Left renal cortex interstitium (tissue), 4 donors: ENCODE data around the gene LRRC59. TPM values are rescaled to one million over a fixed set of nuclear protein-coding genes. Genes with fewer than 3 reads are reported as not detected.
"Not testable (repeated sequence)": the region's sequence is repeated elsewhere in the genome, so short reads cannot be mapped to it uniquely, and the experiment has no call there.

Source experiments
- DNase-seq, 4 donors: peaks; one replicate each; pipeline ENCODE4 v3.0.0-alpha.2; 2013; ENCODE audit warnings: low read depth in 4 of 4, low spot score in 2 of 4, missing footprints in 1 of 4
- polyA plus RNA-seq, 4 donors: library from polyadenylated mRNA; unstranded; fragments of 120-200 nt; gene quantifications; one replicate each; pipeline ENCODE4 v1.2.1, GENCODE V29; 2013; ENCODE audit not compliant: insufficient read length in 4 of 4

Gene LRRC59
- polyA plus RNA-seq, 4 donors = 55.2 to 62.0 (median 59.4) TPM

DNA sequence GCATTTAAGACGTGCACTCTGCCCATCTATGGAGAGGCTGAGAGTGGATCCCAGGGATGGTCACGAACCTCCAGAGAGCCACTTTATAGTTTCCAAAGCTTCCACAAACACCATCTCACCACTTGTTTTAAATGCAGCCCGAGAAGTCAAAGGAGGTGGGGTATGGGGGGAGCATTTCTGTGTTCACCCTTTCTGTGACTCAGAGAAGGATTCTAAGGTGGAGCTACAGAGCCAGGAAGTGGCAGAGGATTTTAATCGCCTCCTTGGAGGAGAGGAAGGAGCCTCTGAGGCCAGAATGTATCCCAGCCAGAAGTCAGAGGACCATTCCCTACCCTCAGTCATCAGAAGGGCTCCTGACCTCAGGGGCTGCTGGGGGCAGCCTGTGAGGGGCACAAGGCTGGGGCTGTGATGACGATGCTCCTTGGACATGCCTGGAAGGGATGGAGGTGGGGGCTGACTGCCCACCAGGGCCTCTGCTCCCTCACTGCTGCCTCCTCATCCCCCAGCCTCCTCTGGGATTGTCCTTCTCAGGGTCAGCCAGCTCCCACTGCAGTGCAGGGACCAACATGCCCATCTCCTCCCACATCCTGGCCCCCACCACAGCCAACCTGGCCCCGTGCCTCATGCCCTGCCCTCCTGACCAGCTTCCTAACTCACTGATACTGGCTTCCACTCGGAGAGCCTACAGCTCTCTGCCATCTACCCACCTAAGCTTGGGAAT is 48.6 kb downstream of the LRRC59 start:
- DNase-seq = no peak

DNA sequence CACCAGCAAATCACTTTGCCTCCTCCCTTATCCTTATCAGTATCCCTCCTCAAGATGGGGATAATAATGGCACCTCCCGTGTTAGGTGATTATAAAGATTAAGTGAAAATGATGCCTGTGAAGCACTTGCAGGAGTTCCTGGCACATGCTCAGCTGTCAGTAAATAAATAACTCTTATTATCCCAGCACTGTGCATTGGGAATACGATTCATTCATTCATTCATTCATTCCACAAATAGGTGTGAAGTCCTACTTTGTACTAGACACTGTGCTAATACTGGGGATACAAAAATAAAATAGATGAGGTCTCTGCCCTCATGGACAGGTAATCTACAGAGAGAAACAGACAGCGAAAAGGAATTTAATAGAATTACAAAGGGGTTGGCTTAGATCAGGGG is 49.4 kb downstream of the LRRC59 start:
- no peak for DNase-seq

DNA sequence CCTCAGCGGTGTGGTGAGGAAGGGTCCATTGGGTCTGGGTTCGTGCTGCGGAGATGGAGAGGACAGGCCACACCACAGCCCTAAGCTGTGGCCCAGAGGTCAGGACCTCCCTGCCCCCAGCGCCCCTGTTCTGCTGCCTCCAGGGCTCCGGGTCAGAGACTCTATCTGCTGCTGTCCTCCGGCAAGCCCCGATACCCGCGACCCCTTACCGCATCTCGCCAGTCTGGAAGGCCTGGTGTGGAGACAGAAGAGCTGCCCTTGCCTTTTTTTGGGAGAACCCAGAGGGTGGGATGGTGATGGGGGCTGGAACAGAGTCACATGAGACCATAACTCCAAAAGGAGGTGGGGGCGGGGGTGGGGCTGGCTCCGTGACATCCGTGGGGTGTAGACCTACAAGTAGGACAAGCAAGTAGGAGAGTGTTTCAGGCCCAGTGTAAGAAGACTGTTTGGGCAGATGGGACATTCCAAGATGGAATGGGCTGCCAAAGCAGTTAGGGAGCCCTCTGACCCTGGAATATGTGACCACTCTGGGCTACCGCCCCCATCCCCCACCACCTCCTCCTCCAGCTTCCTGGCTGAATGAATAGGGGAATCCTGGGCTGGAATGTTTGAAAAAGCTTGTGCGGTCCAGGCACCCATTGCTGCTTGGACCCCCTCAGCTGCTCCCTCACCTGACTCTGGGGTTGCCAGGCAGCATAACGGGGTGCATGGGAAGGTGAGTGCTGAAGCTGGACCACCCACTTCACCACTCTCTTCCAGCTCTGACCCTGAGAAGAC is 50.0 kb downstream of the LRRC59 start:
- DNase-seq = no peak

- DNase-seq = no peak
Measured at GRCh38 chr17:50346313-50347116, 50.8 kb downstream of the LRRC59 start.

DNA sequence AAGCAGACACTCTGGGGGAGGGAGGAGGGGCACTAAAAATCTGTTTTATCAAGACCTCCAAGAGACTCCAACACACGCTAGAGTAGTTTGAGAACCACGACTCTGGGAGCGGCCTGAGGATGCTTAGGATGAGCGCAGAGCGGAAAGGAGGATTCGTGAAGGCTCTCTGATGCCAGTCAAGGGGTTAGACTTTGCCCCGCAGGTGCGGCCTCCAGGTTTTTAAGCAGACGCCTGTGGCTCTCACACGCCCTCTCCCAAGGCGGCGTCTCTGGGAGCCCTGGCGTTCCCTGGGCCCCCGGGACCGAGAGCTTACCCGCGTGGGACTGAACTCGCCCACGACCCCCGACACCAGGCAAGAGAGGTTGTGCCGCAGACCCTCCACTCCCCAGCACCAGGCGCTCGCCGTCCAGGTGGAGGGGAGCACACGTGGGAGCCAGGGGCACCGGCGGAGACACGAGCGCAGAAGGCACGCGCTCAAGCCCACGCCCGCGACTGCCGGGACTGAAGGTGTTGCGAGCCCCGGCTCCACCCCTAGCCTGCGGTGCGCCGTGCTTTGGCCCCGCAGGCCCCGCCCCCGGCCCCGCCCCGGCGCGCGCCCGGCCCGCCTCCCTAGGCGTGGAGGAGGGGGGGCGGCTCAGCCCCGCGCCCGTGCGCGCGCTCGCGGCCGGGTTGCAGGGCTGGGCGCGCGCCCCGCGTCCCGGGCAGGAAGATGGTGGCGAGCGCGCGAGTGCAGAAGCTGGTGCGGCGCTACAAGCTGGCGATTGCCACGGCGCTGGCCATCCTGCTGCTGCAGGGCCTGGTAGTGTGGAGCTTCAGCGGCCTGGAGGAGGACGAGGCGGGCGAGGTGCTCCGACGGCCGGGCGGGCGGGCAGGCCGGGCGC is 51.7 kb downstream of the LRRC59 start, which contains the start of gene XYLT2:
Gene XYLT2 (plus strand): TSS at position 695 of the 881 bp plus-strand sequence. CDS start 15 bp downstream, at position 710.
- peak in 2 of 4 donors; percentile 70 to 76 for DNase-seq

DNA sequence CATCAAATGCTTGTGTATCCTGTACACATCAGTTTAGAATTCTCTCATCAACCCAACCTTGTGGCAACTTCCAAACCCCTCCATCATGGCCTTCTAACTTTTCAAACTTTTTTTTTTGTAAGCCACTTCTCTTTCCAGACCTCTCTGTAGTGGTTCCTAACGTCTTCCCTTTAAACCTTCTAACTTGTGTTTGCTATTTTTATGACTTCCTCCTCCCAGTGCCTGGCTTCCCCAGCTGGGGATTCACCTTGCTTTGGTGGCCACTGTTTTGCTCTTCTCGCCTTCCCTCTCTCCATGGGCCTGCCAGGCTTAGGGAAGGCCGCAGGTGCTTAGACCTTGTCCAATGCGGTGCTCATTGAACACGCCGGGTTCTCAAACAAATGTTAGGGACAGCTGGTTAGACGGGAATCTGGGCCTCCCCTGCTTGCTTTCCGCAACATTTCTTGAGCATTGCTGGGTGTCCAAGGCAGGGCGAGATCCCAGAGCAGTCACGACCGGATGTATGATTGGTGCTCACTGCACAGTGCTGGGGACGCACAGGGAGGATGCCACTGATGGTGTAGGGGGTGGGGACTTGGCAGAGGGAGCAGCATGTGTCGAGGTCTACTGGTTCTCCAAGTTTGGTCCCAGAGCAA is 52.5 kb downstream of the LRRC59 start:
- no peak for DNase-seq

GRCh38 chr17:50339381-50339780 is 57.9 kb downstream of the LRRC59 start:
- DNase-seq = no peak

GRCh38 chr17:50338645-50339044 is 58.7 kb downstream of the LRRC59 start:
- no peak for DNase-seq

DNA sequence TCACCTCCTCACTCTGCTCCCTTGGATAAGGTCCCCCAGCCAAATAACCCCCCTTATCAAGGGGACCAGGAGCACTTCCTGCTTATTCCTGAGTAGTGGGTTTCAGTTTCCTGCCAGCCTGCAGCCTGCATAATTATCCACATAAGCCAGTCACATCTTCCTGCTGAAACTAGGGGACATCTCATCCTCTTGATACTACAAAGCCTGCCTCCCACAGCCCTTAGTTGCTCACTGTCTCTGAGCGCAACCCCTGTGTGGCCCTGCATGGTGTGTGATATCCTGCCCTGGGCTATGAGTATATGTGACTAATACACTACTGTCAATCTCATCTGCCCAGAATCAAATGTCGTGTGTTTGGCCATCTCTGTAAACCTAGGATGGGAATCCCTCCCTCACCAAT is 59.4 kb downstream of the LRRC59 start:
- DNase-seq = no peak

- not testable (repeated sequence) for DNase-seq
Measured at GRCh38 chr17:50333291-50334057, 63.8 kb downstream of the LRRC59 start.

- DNase-seq = no peak
Measured at GRCh38 chr17:50332196-50332595, 65.1 kb downstream of the LRRC59 start.

Other genes with a start within 250 kb of the LRRC59 start
- 10 to 100 TPM; 44.8 to 55.2 (median 47.6) TPM for gene PPP1R9B, start 246.8 kb downstream of the LRRC59 start, polyA plus RNA-seq
- 1 to 10 TPM in 1 of 4 donors, under 1 TPM in 3; 0.82 to 1.2 (median 0.89) TPM for gene SGCA, start 231.5 kb downstream of the LRRC59 start, polyA plus RNA-seq
- 100 to 1,000 TPM; 447 to 744 (median 516) TPM for gene COL1A1, start 195.9 kb downstream of the LRRC59 start, polyA plus RNA-seq
- gene TMEM92, start 123.1 kb downstream of the LRRC59 start, polyA plus RNA-seq = 1 to 10 TPM in 3 of 4 donors, under 1 TPM in 1; 0.93 to 2.4 (median 1.9) TPM
- gene XYLT2, start 51.4 kb downstream of the LRRC59 start, polyA plus RNA-seq = 10 to 100 TPM; 15.7 to 29.0 (median 26.0) TPM
- gene MRPL27, start 24.3 kb downstream of the LRRC59 start, polyA plus RNA-seq = 10 to 100 TPM; 66.1 to 83.0 (median 76.9) TPM
- gene EME1, start 24.3 kb downstream of the LRRC59 start, polyA plus RNA-seq = 10 to 100 TPM in 1 of 4 donors, 1 to 10 TPM in 3; 5.8 to 10.6 (median 8.8) TPM
- 100 to 1,000 TPM in 2 of 4 donors, 10 to 100 TPM in 2; 65.3 to 117 (median 100) TPM for gene ACSF2, start 28.7 kb upstream of the LRRC59 start, polyA plus RNA-seq
- 1 to 10 TPM in 3 of 4 donors, under 1 TPM in 1; 0.68 to 5.6 (median 2.4) TPM for gene CHAD, start 71.4 kb upstream of the LRRC59 start, polyA plus RNA-seq
- 10 to 100 TPM; 45.8 to 67.5 (median 54.4) TPM for gene RSAD1, start 81.3 kb upstream of the LRRC59 start, polyA plus RNA-seq
- gene MYCBPAP, start 110.9 kb upstream of the LRRC59 start, polyA plus RNA-seq = 1 to 10 TPM; 1.2 to 3.2 (median 2.3) TPM
- gene EPN3, start 135.2 kb upstream of the LRRC59 start, polyA plus RNA-seq = 10 to 100 TPM in 2 of 4 donors, 1 to 10 TPM in 2; 8.0 to 18.0 (median 10.9) TPM
- gene SPATA20, start 149.7 kb upstream of the LRRC59 start, polyA plus RNA-seq = 10 to 100 TPM; 50.8 to 71.7 (median 59.5) TPM
- 10 to 100 TPM in 1 of 4 donors, 1 to 10 TPM in 3; 7.6 to 10.4 (median 8.1) TPM for gene CACNA1G, start 163.2 kb upstream of the LRRC59 start, polyA plus RNA-seq
- 10 to 100 TPM in 2 of 4 donors, 1 to 10 TPM in 2; 5.3 to 14.4 (median 9.4) TPM for gene ABCC3, start 237.4 kb upstream of the LRRC59 start, polyA plus RNA-seq